Measurements from ENCODE around the gene FOXF2.

DNA sequence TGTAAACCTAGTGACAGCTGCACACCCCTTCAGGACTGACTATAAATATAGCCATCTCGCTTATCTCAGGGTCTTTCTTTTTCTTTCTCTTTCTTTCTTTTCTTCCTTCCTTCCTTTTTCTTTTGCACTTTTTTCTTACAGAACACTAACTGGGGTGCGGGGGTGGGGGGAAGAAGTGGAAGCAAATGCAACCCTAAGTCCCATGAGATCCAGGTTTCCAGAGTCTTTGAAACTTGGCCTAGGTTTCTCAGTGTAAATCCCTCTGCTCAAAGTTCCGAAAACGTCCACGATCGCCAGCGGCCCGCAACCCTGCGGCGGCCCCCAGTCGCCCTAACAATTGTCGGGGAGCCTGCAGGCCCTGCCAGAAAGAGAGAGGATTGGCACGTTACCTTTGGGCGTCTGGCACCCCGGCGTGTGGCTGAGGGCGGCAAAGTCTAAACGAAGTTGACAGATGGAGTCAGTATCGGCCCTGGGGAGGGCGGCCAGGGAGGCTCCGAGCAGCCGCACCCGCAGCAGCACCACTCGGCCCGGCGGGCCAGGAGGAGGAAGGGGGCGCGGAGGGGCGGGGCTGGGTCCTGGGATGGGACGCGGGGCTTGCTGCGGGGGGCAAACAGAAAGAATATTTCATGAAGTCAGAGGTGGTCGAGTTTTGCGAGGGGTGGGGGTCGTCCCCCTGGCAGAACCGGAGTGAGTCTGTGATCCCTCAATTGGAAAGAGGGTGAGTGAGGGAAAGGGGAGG is 577 bp upstream of the FOXF2 start:
- TF ChIP-seq POLR2A (IDR thresholded peaks at IDR 0.05; ENCODE audit: low read length), result no peak
- no peak for TF ChIP-seq GATA1 (IDR thresholded peaks at IDR 0.05; ENCODE audit: low read depth, low read length)

Measured in erythroblast (primary cell).